K562 (cell line): ENCODE results near the gene NEMP2. TPM values are rescaled to one million over a fixed set of nuclear protein-coding genes. Genes with fewer than 3 reads are reported as not detected.

ENCODE experiments used
- ATAC-seq: fragments of 200-7000 bp; cut with Tn5 transposase; 3 replicates; pipeline ENCODE4 v1.9.1; 2020; ENCODE audit warnings: moderate library complexity
- BruUV-seq: library from RNA; stranded (reverse); fragments of 400-500 nt; replicated peaks from 2 replicates; lab custom pipeline; 2021; lab: Mats Ljungman, UMichigan
- CTCF ChIA-PET: fragments of 300-600 bp; formaldehyde crosslinking; extraction: SDS; loops from one replicate; lab custom pipeline; 2021; ENCODE audit warnings: low intra/inter-chr PET ratio; lab: Yijun Ruan, JAX
- POLR2A ChIA-PET: fragments of 300-600, 350-650 bp; sonication (Branson Sonifier 250); formaldehyde crosslinking; extraction: SDS; loops from one replicate; lab custom pipeline; 2021; ENCODE audit warnings: antibody characterized with exemption, inconsistent platforms; lab: Yijun Ruan, JAX
- DNase-seq, 4 experiments: peaks; one replicate each; pipeline versions ENCODE4 v3.0.0 to v3.0.0-alpha.2; 2011 to 2018; ENCODE audit warnings: low spot score in 3 of 4, mixed read lengths in 3 of 4; ENCODE audit errors: extremely low read depth in 1 of 4
- FAIRE-seq: peaks from 2 replicates; lab custom pipeline; 2011; peaks lifted over from hg19 to GRCh38; lab: Jason Lieb, UNC
- H2AFZ ChIP-seq: 2 replicates; pipeline ENCODE4 v1.6.0; 2011; ENCODE audit warnings: low read depth, low read length, control low read depth, inconsistent platforms
- H3K27ac ChIP-seq: fragments of 200-600 bp; 3 replicates; pipeline ENCODE4 v1.8.0; 2011; ENCODE audit warnings: low read depth, mild to moderate bottlenecking, control low read depth, inconsistent platforms, low read length, moderate library complexity, mixed read lengths; ENCODE audit errors: extremely low read depth
- H3K27me3 ChIP-seq, 2 experiments: fragments of 300-600 bp in 1 of 2; 2 replicates in 1 of 2; 3 replicates in 1 of 2; pipeline versions ENCODE4 v1.6.0 to v1.8.0; 2011; ENCODE audit warnings: inconsistent platforms in 2 of 2, low read length in 2 of 2, mild to moderate bottlenecking in 1 of 2, mixed read lengths in 1 of 2, moderate library complexity in 1 of 2; ENCODE audit not compliant: control insufficient read depth in 2 of 2, insufficient read depth in 2 of 2
- H3K36me3 ChIP-seq: fragments of 300-600 bp; 3 replicates; pipeline ENCODE4 v1.8.0; 2011; ENCODE audit warnings: mild to moderate bottlenecking, low read length, inconsistent platforms; ENCODE audit not compliant: control insufficient read depth, insufficient read depth
- H3K4me1 ChIP-seq, 2 experiments: fragments of 200-600 bp in 1 of 2; replicated peaks in 1 of 2; 2 replicates in 1 of 2; 3 replicates in 1 of 2; pipeline versions ENCODE4 v1.5.1 to v1.8.0; 2011; ENCODE audit warnings: inconsistent platforms in 2 of 2, low read length in 2 of 2, mild to moderate bottlenecking in 1 of 2, mixed read lengths in 1 of 2, moderate library complexity in 1 of 2; ENCODE audit not compliant: control insufficient read depth in 2 of 2, insufficient read depth in 2 of 2
- H3K4me2 ChIP-seq: 2 replicates; pipeline ENCODE4 v1.6.1; 2011; ENCODE audit warnings: low read length, control low read depth, inconsistent platforms, mixed read lengths; ENCODE audit not compliant: insufficient read depth
- H3K4me3 ChIP-seq: fragments of 200-600 bp; sonication (generic), shearing (Covaris generic); 2 replicates; pipeline ENCODE4 v1.5.1; 2016; ENCODE audit warnings: control low read depth, inconsistent platforms
- H3K79me2 ChIP-seq: fragments of 200-600 bp; 3 replicates; pipeline ENCODE4 v1.8.0; 2011; ENCODE audit warnings: low read length, inconsistent platforms; ENCODE audit not compliant: control insufficient read depth, insufficient read depth
- H3K9ac ChIP-seq, 2 experiments: 2 replicates each; pipeline versions ENCODE4 v1.6.0 to v1.6.1; 2011; ENCODE audit warnings: low read depth in 2 of 2, low read length in 2 of 2, control low read depth in 1 of 2, inconsistent platforms in 1 of 2, mild to moderate bottlenecking in 1 of 2, mixed read lengths in 1 of 2; ENCODE audit not compliant: insufficient read depth in 1 of 2
- H3K9me1 ChIP-seq: one replicate; pipeline ENCODE4 v1.6.0; 2011; ENCODE audit warnings: inconsistent platforms, mild to moderate bottlenecking, low read length, moderate library complexity; ENCODE audit not compliant: control insufficient read depth, insufficient read depth
- H3K9me3 ChIP-seq: replicated peaks from 2 replicates; pipeline ENCODE4 v1.5.1; 2011; ENCODE audit warnings: low read depth, low read length, inconsistent platforms; ENCODE audit not compliant: control insufficient read depth, insufficient read depth
- H4K20me1 ChIP-seq: replicated peaks from 2 replicates; pipeline ENCODE4 v1.6.1; 2011; ENCODE audit warnings: low read length, inconsistent platforms, mixed read lengths; ENCODE audit not compliant: control insufficient read depth, insufficient read depth
- ADNP ChIP-seq: fragments of 200-800 bp; sonication (Bioruptor generic); IDR thresholded peaks from 2 replicates; pipeline ENCODE4 v1.6.1; 2016; ENCODE audit warnings: missing genetic modification characterization, missing compliant biosample characterization
- SPI1 ChIP-seq: IDR thresholded peaks from 2 replicates; pipeline ENCODE4 v1.6.1; 2011; ENCODE audit warnings: low read depth, low read length, control low read depth, borderline replicate concordance
- ZBTB7A ChIP-seq: IDR thresholded peaks from 2 replicates; pipeline ENCODE4 v1.6.1; 2011; ENCODE audit warnings: low read depth, mild to moderate bottlenecking, low read length, moderate library complexity, borderline replicate concordance; ENCODE audit not compliant: control insufficient read depth
- ZNF444 ChIP-seq: fragments of 250-450 bp; sonication (Bioruptor Pico); IDR thresholded peaks from 2 replicates; pipeline ENCODE4 v1.4.0; 2020; ENCODE audit warnings: mild to moderate bottlenecking, moderate library complexity
- WGBS: fragments of 100-300 bp; shearing (Covaris generic); methylation state at CpG from one replicate; pipeline ENCODE4 v1.1.6; 2016; ENCODE audit warnings: low coverage, mixed read lengths; ENCODE audit not compliant: insufficient coverage; ENCODE audit errors: missing lambda C conversion rate; 5-methylcytosine and 5-hydroxymethylcytosine counted together
- in situ Hi-C: fragments of 300-500 bp; cut with MboI; formaldehyde crosslinking; loops from 4 replicates; pipeline ENCODE4 v1.15.0; 2018; ENCODE audit warnings: inconsistent platforms, mixed read lengths
- intact Hi-C: fragments of 100-400 bp; cut with micrococcal nuclease; formaldehyde crosslinking; loops from 2 replicates; pipeline ENCODE4 v1.14.2; 2022
- polyA plus RNA-seq, 8 experiments: library from polyadenylated mRNA; depleted of rRNA in 4 of 8; stranded (reverse) in 5 of 8; unstranded in 3 of 8; fragments of >200 nt; fragmentation: Nextera tagmentation in 2 of 8; fragmentation: Illumina TruSeq in 1 of 8; extraction: Ambion mirVana in 2 of 8; extraction: Trizol in 1 of 8; gene quantifications; 2 replicates each; pipeline versions ENCODE4 v1.2.1 to v1.2.3, GENCODE V29; 2011 to 2014; ENCODE audit warnings: inconsistent platforms in 1 of 8, missing spikeins in 1 of 8
- total RNA-seq, 7 experiments: library from RNA; depleted of rRNA in 6 of 7; stranded (reverse); fragments of >200 nt in 6 of 7; fragmentation: Illumina TruSeq in 2 of 7; extraction: Trizol in 2 of 7; gene quantifications; 2 replicates each; pipeline versions ENCODE4 v1.2.1 to v1.2.3, GENCODE V29; 2011 to 2021; ENCODE audit warnings: low replicate concordance in 1 of 7
- TF ChIP-seq, protein P1 (sequence below): fragments of 250-450 bp; sonication (Bioruptor Pico); IDR thresholded peaks from 2 replicates; pipeline ENCODE4 v1.8.0; 2022; ENCODE audit warnings: inconsistent platforms

The NEMP2 gene
- total and polyA plus RNA-seq, 9 of the 15 experiments (the other 6 are each of a cell fraction or from before 2014, with no cell fraction given) = 0.32 to 3.0 (median 1.7) TPM

DNA sequence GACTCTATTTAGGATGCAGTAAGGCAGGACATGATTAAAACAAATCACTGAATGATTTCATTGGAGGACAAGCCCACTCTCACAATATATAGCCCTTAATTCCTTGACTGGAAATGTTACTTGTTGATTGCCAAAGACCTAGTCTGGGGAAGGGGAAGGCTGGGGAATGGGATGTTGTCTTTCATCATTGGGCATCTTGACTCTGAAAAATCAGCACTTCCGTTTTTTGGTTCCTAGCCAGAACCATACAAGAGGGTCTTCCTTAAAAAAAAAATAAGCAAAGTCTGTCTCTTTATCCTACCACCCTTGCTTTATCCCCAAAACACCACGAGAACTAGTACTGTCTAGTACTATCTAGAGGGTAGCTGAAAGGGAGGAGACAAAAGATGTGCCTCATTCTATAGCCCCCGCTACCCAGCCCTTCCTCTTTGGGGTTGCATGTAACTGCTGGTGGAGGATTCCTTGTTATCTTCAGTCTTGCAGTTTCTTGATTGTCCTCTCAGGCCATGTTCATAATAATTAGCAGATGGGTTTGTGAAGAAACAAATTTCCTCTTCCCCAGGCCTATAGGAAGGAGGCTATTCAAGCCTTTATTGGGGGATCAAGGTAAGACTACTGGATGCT lies 55.8 kb downstream of the NEMP2 start:
- Histone ChIP-seq H3K9me1 (no peaks in the 10 kb centered on the region), H3K36me3 (no peaks in the 10 kb centered on the region), H2AFZ (no peak overlapping the region), H3K79me2 (no peaks in the 10 kb centered on the region), H4K20me1 (no peaks in the 10 kb centered on the region), H3K27me3 (no peaks in the 10 kb centered on the region), H3K4me3 (no peak overlapping the region), H3K27ac (no peak overlapping the region), H3K9ac (no peak overlapping the region), H3K9me3 (no peaks in the 10 kb centered on the region), H3K4me1 (peaks cover 2 to 6% of the 10 kb centered on the region in 2 experiments; a peak in 2 of 5 replicates), H3K4me2 (no peak overlapping the region)
- ATAC-seq = peak; percentile 43; the same call in 1 of the 3 replicates
- intact Hi-C loops = no loop called here
- CTCF ChIA-PET = no interaction called here
- in situ Hi-C loops = no loop called here
- POLR2A ChIA-PET = interaction anchor here (0.9 to 1.4 kb wide), 4 partner anchors 11 to 68 kb away, joined by 3 to 7 read pairs (median 5); no protein-coding TSS in a partner anchor
- BruUV-seq = no TSS peak
- FAIRE-seq = no peak
- TF ChIP-seq ADNP (tag) (no peak), ZNF444 (CRISPR knock-in tag) (no peak), SPI1 (peak; percentile 71), ZBTB7A (no peak)
- TF ChIP-seq, protein P1, sequence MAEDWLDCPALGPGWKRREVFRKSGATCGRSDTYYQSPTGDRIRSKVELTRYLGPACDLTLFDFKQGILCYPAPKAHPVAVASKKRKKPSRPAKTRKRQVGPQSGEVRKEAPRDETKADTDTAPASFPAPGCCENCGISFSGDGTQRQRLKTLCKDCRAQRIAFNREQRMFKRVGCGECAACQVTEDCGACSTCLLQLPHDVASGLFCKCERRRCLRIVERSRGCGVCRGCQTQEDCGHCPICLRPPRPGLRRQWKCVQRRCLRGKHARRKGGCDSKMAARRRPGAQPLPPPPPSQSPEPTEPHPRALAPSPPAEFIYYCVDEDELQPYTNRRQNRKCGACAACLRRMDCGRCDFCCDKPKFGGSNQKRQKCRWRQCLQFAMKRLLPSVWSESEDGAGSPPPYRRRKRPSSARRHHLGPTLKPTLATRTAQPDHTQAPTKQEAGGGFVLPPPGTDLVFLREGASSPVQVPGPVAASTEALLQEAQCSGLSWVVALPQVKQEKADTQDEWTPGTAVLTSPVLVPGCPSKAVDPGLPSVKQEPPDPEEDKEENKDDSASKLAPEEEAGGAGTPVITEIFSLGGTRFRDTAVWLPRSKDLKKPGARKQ (CRISPR knock-in tag) = no peak
- WGBS = 32% methylated on average over 2 of the region's 3 CpGs
- DNase-seq = no peak
